CD14-positive monocyte (primary cell): ENCODE data around the gene SPAAR. TPM values are rescaled to one million over a fixed set of nuclear protein-coding genes. Genes with fewer than 3 reads are reported as not detected.

Experiments used
- DNase-seq, 3 donors: peaks; one replicate each; pipeline ENCODE4 v3.0.0-alpha.2; 2011 to 2022
- H2AFZ ChIP-seq: 2 replicates; pipeline ENCODE4 v1.6.0; 2012; ENCODE audit warnings: mild to moderate bottlenecking, low read depth, low read length, inconsistent platforms; ENCODE audit not compliant: insufficient read depth, poor library complexity, severe bottlenecking
- H3K27ac ChIP-seq, 2 donors: 1 replicate in 1 of 2; 2 replicates in 1 of 2; pipeline ENCODE4 v1.5.1; 2012 to 2013; ENCODE audit warnings: low read length in 2 of 2, control low read depth in 1 of 2, inconsistent platforms in 1 of 2, low read depth in 1 of 2, mild to moderate bottlenecking in 1 of 2
- H3K27me3 ChIP-seq, 2 donors: one replicate each; pipeline versions ENCODE4 v1.6.0 to v1.6.1; 2011 to 2013; ENCODE audit warnings: low read length in 2 of 2; ENCODE audit not compliant: control insufficient read depth in 2 of 2, insufficient read depth in 2 of 2
- H3K36me3 ChIP-seq, 2 donors: replicated peaks in 1 of 2; 1 replicate in 1 of 2; 2 replicates in 1 of 2; pipeline versions ENCODE4 v1.5.1 to v1.6.1; 2012 to 2013; ENCODE audit warnings: low read length in 2 of 2, control low read depth in 1 of 2, inconsistent platforms in 1 of 2, mild to moderate bottlenecking in 1 of 2; ENCODE audit not compliant: insufficient read depth in 2 of 2, control insufficient read depth in 1 of 2
- H3K4me1 ChIP-seq, 2 donors: 1 replicate in 1 of 2; 2 replicates in 1 of 2; pipeline versions ENCODE4 v1.5.1 to v1.6.1; 2012 to 2013; ENCODE audit warnings: low read length in 2 of 2, control low read depth in 1 of 2, inconsistent platforms in 1 of 2, mild to moderate bottlenecking in 1 of 2, moderate library complexity in 1 of 2; ENCODE audit not compliant: insufficient read depth in 2 of 2, control insufficient read depth in 1 of 2
- H3K4me2 ChIP-seq: replicated peaks from 2 replicates; pipeline ENCODE3; 2012; ENCODE audit warnings: low read length, moderate library complexity, mild to moderate bottlenecking; ENCODE audit not compliant: poor library complexity, severe bottlenecking; ENCODE audit errors: extremely low read depth
- H3K4me3 ChIP-seq, 3 experiments: fragments of 200-600 bp in 1 of 3; sonication (generic) in 1 of 3; replicated peaks in 1 of 3; 1 replicate in 2 of 3; 2 replicates in 1 of 3; pipeline ENCODE4 v1.5.1; 2011 to 2013; ENCODE audit warnings: low read length in 3 of 3, mild to moderate bottlenecking in 3 of 3, control low read depth in 2 of 3, low read depth in 2 of 3, inconsistent platforms in 1 of 3, moderate library complexity in 1 of 3
- H3K79me2 ChIP-seq: 2 replicates; pipeline ENCODE4 v1.6.0; 2012; ENCODE audit warnings: mild to moderate bottlenecking, control low read depth, inconsistent platforms, low read length, moderate library complexity; ENCODE audit not compliant: insufficient read depth
- H3K9ac ChIP-seq: 2 replicates; pipeline ENCODE4 v1.6.0; 2017; ENCODE audit warnings: low read length, mild to moderate bottlenecking; ENCODE audit not compliant: insufficient read depth, poor library complexity, severe bottlenecking
- H3K9me3 ChIP-seq, 2 donors: replicated peaks in 1 of 2; 1 replicate in 1 of 2; 2 replicates in 1 of 2; pipeline versions ENCODE4 v1.5.1 to v1.6.1; 2012 to 2013; ENCODE audit warnings: low read length in 2 of 2, control low read depth in 1 of 2; ENCODE audit not compliant: control insufficient read depth in 1 of 2, insufficient read depth in 1 of 2
- H4K20me1 ChIP-seq: 2 replicates; pipeline ENCODE4 v1.6.0; 2012; ENCODE audit warnings: mild to moderate bottlenecking, low read length, control low read depth, moderate library complexity; ENCODE audit not compliant: insufficient read depth
- H3K27ac Mint-ChIP-seq, 7 donors: one replicate each; pipeline ENCODE4 v1.8.0; 2020; ENCODE audit warnings: mild to moderate bottlenecking in 7 of 7, mixed read lengths in 7 of 7, moderate library complexity in 6 of 7, inconsistent platforms in 2 of 7
- H3K27me3 Mint-ChIP-seq, 3 donors: one replicate each; pipeline ENCODE4 v1.8.0; 2021 to 2022; ENCODE audit warnings: low read depth in 3 of 3, mild to moderate bottlenecking in 3 of 3, mixed read lengths in 3 of 3, moderate library complexity in 3 of 3, inconsistent platforms in 1 of 3
- H3K36me3 Mint-ChIP-seq, 2 donors: one replicate each; pipeline ENCODE4 v1.8.0; 2020; ENCODE audit warnings: mixed read lengths in 2 of 2, inconsistent platforms in 1 of 2, mild to moderate bottlenecking in 1 of 2
- H3K4me1 Mint-ChIP-seq: one replicate; pipeline ENCODE4 v1.8.0; 2020; ENCODE audit warnings: mild to moderate bottlenecking, mixed read lengths
- H3K4me3 Mint-ChIP-seq, 2 donors: one replicate each; pipeline ENCODE4 v1.8.0; 2020; ENCODE audit warnings: mild to moderate bottlenecking in 2 of 2, mixed read lengths in 2 of 2, moderate library complexity in 1 of 2
- H3K9me3 Mint-ChIP-seq, 7 donors: one replicate each; pipeline ENCODE4 v1.8.0; 2020 to 2022; ENCODE audit warnings: mixed read lengths in 7 of 7, mild to moderate bottlenecking in 6 of 7, moderate library complexity in 6 of 7, inconsistent platforms in 2 of 7
- CTCF ChIP-seq: fragments of 200-600 bp; IDR thresholded peaks from one replicate; pipeline ENCODE4 v1.8.0; 2022; ENCODE audit warnings: antibody characterized with exemption, mild to moderate bottlenecking
- WGBS: methylation state at CpG from one replicate; pipeline ENCODE4 v1.1.5; 2013; ENCODE audit warnings: missing lambda C conversion rate; ENCODE audit not compliant: insufficient coverage; 5-methylcytosine and 5-hydroxymethylcytosine counted together
- intact Hi-C, 2 donors: fragments of 100-400 bp; cut with micrococcal nuclease; formaldehyde crosslinking; loops; one replicate each; pipeline versions ENCODE4 v1.15.0 to v1.15.1; 2023
- polyA plus RNA-seq, 3 donors: library from polyadenylated mRNA; depleted of rRNA in 1 of 3; unstranded in 2 of 3; stranded (reverse) in 1 of 3; fragments of 300-500 nt in 2 of 3; fragments of >200 nt in 1 of 3; fragmentation: Illumina TruSeq in 2 of 3; gene quantifications; 1 replicate in 2 of 3; 2 replicates in 1 of 3; pipeline ENCODE4 v1.2.3, GENCODE V29; 2012 to 2021

Gene SPAAR
- polyA plus RNA-seq, 3 donors, result not detected

- no peak for TF ChIP-seq CTCF
- intact Hi-C loops, result no loop called here
- H3K9me3 ChIP-seq, result no peaks in the 10 kb centered on the region
- no peak for DNase-seq
- H3K4me3 Mint-ChIP-seq, result no peak overlapping the region
- peaks cover 38 to 40% of the 10 kb centered on the region in 2 donors for H3K4me1 ChIP-seq
- H3K9ac ChIP-seq, result no peak overlapping the region
- no peaks in the 10 kb centered on the region for H4K20me1 ChIP-seq
- H2AFZ ChIP-seq, result peak overlapping the region; percentile 42
- H3K27ac ChIP-seq, result peak overlapping the region in 1 of 2 donors; percentile 49
- peaks cover 43% of the 10 kb centered on the region for H3K4me1 Mint-ChIP-seq
- H3K36me3 ChIP-seq, result no peaks in the 10 kb centered on the region
- H3K79me2 ChIP-seq, result no peaks in the 10 kb centered on the region
- no peaks in the 10 kb centered on the region for H3K27me3 ChIP-seq
- H3K36me3 Mint-ChIP-seq, result no peaks in the 10 kb centered on the region
- H3K27me3 Mint-ChIP-seq, result peaks cover 0 to 8% (median 8%) of the 10 kb centered on the region in 3 donors
- WGBS, result 88% methylated on average over 1 of the region's 9 CpGs
- peaks cover 0 to 2% (median 0%) of the 10 kb centered on the region in 7 donors for H3K9me3 Mint-ChIP-seq
- peak overlapping the region; percentile 55 for H3K4me2 ChIP-seq
- H3K27ac Mint-ChIP-seq, result peak overlapping the region in 3 of 7 donors; percentile 9 to 63 (median 52)
- H3K4me3 ChIP-seq, result peak overlapping the region in 1 of 3 experiments; percentile 43
Measured at GRCh38 chr9:35908504-35909125, 675 bp upstream of the SPAAR start.

- no peak for DNase-seq
- Mint-ChIP-seq H3K36me3 (no peaks in the 10 kb centered on the region), H3K9me3 (peaks cover 0 to 2% (median 0%) of the 10 kb centered on the region in 7 donors), H3K27ac (no peak overlapping the region), H3K4me3 (no peak overlapping the region), H3K4me1 (peaks cover 43% of the 10 kb centered on the region), H3K27me3 (peaks cover 0 to 8% (median 2%) of the 10 kb centered on the region in 3 donors)
- Histone ChIP-seq H3K9ac (no peak overlapping the region), H3K4me3 (no peak overlapping the region), H3K27me3 (no peaks in the 10 kb centered on the region), H3K9me3 (no peaks in the 10 kb centered on the region), H4K20me1 (no peaks in the 10 kb centered on the region), H3K4me1 (peaks cover 38 to 40% of the 10 kb centered on the region in 2 donors), H3K36me3 (no peaks in the 10 kb centered on the region), H3K79me2 (no peaks in the 10 kb centered on the region), H3K4me2 (no peak overlapping the region), H2AFZ (no peak overlapping the region), H3K27ac (no peak overlapping the region)
- no peak for TF ChIP-seq CTCF
- WGBS, result 93% methylated on average over 23 of the region's 34 CpGs
- intact Hi-C loops, result loop anchor here in 1 of 2 donors (10.0 kb wide), 1 partner anchor 55 kb away; no protein-coding TSS in a partner anchor
Measured at GRCh38 chr9:35909687-35910612, 660 bp downstream of the SPAAR start.
